Stimulated activated CD8-positive, alpha-beta memory T cell treated with anti-CD3 and anti-CD28 coated beads, Interleukin-4, amount 100 ng/mL, for 4 hours (primary cell): ENCODE results near the gene PRKCZ.
A peak's percentile ranks its signal among the peaks of the same experiment; 100 is the strongest.
"Not testable (repeated sequence)": the region's sequence is repeated elsewhere in the genome, so short reads cannot be mapped to it uniquely, and the experiment has no call there.

Experiments
- DNase-seq, 2 donors: peaks; one replicate each; pipeline ENCODE4 v3.0.0-alpha.2; 2020; ENCODE audit warnings: low read depth in 2 of 2, low spot score in 1 of 2

PRKCZ gene

DNA sequence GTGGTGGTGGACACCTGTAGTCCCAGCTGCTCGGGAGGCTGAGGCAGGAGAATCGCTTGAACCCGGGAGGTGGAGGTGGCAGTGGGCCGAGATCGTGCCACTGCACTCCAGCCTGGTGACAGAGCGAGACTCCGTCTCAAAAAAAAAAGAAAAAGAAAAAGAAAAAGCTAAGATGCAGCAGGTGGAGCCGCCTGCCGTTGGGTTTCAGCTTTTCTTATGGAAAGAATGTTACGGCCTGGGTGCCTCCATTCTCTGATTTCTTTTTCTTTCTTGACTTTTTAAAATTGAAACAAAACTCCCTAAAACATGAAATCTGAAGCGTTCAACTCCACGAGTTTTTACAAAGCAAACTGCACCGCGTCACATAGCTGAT is 64.4 kb downstream of the PRKCZ start:
- DNase-seq = not testable (repeated sequence)

DNA sequence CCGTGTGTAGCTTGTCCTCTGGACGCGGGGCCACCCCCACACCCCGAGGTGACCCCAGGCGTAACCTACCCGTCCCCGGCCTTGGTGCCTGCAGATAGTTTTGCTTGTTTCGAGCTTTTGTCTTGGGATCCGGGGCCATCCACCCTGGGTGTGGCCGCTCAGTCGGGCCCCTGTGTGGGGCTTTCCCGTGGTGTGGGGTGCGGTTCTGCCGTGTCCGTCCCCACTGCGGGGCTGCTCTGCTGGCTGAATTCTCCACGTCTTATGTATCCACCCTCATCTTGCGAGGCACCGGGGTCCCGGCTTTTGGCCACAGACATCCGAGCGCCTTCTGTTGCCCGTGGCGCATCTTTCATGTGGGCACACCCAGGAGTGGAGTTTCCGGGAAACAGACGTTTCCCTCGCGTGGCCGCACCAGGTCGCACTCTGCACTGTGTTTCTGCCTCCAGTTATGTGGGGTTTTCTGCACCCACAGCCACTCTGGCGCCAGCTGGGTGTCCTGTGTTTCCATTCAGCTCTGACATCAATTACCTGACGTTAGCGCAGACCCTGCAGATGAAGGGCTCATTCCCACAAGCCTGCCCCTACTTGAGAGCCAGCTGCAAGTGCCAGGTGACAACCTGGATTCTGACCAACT is 64.9 kb downstream of the PRKCZ start:
- DNase-seq = no peak

DNA sequence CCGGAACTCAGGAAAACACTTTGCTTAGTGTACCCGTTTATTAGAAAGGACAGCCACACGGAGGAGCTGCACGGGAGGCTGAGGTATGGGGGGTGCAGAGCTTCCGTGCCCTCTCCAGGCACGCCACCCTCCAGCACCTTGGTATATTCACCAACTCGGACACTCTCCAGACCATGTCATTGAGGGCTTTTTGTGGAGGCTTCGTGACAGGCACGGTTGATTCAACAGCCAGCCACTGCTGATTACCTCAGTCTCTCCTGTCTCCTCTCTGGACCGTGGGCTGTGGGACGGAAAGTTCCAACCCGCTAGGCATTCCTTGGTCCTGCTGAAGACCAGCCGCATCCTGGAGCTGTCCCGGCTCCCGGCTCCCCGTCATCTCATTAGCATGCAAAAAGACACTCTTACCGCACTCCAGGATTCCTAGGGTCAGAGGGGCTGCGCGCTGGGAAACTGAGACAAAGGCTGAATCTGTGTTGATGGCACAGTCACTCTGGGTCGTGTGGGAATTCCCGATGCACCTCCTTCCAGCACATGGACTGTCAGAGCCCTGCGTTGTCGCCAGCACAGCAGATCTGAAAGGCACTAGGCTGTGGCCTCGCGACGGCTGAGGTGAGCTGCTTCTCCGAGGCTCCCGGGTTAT is 65.6 kb downstream of the PRKCZ start:
- DNase-seq = no peak

- no peak for DNase-seq
These were observed 69.7 kb downstream of the PRKCZ start for GRCh38 chr1:2119886-2120285.

GRCh38 chr1:2121101-2121691 is 71.0 kb downstream of the PRKCZ start:
- no peak for DNase-seq

GRCh38 chr1:2121794-2122193 is 71.6 kb downstream of the PRKCZ start:
- DNase-seq = not testable (repeated sequence)

DNA sequence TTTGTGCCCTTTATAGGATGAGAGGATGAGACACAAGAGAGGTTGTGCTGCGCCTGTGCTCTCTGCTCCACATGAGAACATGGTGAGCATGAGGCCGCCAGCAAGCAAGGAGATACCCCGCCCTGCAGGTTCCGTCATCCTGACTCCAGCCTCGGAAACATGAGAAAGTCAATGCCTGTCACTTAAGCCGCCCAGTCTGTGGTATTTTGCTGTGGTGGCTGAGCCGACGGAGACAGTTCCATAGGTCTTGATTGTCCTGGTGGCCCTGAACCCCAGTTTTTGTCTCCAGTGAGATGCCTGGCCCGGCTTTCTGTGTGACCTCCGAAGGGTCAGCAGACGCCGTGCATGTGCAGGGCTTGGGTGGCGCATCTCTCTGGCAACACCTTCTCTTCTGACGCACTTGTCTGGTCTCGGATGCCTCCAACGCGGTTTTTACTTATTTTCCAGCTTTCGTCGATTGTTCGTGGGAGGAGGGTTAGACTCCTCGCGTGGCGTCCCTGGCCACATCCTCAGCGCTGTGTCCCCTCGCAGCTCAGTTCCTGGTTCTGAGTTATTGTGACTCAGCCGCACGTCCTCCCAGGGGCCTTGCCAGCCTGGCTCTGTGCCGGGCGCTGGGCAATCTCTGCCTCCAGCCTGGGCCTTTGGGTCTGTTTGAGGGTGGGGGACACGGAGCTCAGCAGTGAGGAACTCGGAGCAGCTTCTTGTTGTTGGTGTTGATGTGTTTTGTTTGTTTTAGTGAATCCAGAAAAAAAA is 74.4 kb downstream of the PRKCZ start:
- DNase-seq = no peak

DNA sequence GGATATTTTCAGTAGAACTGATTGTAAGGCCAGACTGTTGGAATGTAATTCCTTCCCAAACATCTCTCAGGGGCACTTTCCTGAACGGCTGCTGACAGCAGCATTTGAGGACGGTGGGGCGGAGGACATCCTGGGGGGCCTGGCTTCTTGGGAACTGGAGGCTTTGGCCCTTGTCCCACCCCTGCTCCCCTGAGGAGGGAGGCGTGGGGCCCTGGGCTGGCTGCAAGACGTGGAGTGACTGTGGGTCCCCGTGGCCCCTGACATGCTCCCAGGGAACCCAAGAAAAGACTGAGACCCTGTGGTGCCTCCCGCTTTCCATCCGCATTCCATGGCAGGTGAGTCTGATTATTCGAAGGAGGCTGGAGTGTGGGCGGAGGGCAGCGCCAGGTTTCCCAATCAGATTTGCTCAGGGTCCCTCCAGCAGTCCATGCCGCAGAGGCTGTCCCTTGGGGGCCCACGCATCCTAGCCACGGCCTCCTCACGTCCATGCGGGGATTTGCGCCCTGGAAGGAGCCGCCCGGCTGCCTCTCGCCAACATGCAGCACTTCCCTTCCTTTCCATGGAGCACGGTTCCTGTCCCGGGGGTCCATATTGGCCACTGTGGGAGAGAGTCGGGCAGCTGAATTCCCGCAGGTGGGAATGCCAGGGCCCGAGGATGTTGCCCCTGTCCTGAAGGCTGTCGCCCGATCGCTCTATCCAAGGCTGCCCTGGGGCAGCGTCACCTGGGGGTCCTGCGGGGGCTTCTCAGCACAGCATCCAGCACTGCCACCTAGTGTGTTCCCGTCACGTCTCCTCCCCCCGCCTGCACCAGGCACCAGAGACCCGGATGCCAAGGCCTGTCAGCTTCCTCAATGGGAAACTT is 75.4 kb downstream of the PRKCZ start:
- no peak for DNase-seq

- no peak for DNase-seq
These were observed 76.3 kb downstream of the PRKCZ start for GRCh38 chr1:2126331-2127186.

- no peak for DNase-seq
These were observed 77.3 kb downstream of the PRKCZ start for GRCh38 chr1:2127187-2128145.

DNA sequence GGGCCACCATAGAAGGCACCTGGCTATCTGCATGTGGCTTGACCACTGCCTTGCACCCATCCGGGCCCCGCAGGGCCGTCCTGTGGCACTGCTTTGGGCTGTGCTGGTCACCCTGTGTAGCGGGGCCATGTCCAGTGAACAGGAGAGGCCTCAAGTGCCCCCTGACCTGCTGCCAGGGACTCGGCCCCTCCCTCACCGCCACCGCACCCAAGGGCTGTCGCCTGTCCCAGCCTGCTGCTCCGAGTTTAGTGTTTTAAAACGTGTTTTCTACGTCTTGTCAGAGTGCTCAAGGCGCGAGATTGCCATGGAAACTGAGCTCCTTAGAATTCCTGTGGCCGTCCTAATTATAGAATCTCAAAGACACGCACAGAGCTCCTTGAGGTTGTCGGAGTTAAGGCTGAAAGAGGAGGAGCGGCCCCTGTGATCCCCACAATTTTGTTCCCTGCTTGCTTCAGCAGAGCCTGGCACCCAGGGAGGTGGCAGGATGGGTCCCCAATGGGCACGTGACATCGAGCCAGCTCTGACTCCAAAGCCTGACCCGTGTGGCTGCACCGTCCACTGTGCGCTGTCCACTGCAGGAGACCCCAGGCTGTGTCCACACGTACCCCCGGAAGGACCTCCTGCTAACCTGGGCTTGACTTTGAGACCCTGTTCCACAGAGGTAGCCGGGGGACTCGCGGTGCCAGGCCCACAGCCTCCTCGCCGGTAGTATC is 78.1 kb downstream of the PRKCZ start:
- DNase-seq = no peak

DNA sequence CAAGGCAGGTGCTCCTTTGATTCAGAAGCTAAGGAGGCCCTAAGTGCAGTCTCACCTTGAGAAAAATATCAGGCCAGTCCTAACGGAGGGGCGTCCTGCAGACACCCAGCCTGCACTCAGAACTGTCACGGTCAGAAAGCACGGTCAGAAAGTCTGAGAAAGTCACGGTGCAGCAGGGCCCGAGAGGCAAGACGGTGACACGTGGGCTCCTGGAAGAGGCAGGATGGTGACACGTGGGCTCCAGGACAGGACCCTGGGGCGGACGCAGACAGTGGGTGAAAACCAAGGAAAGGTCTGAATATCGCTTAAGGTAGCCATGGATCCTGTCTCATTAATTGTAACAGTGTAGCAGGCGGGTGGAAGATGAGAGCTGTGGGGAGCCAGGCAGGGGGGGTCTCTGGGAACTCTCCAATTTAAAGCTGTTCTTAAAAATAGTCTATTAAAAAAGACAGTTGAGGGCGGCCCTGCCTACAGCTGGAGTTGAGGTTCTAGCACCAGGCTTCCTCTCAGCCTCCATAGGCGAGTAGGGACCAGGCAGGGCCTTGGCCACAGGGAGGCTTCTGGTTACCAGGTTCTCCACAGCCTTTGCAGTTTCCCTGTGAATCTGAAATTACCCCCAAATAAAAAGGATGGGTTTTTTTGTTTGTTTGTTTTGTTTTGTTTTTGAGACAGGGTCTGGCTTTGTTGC is 79.2 kb downstream of the PRKCZ start:
- no peak for DNase-seq

- no peak for DNase-seq
These were observed 79.9 kb downstream of the PRKCZ start for GRCh38 chr1:2130156-2130555.

- no peak for DNase-seq
These were observed 80.7 kb downstream of the PRKCZ start for GRCh38 chr1:2130871-2131289.

DNA sequence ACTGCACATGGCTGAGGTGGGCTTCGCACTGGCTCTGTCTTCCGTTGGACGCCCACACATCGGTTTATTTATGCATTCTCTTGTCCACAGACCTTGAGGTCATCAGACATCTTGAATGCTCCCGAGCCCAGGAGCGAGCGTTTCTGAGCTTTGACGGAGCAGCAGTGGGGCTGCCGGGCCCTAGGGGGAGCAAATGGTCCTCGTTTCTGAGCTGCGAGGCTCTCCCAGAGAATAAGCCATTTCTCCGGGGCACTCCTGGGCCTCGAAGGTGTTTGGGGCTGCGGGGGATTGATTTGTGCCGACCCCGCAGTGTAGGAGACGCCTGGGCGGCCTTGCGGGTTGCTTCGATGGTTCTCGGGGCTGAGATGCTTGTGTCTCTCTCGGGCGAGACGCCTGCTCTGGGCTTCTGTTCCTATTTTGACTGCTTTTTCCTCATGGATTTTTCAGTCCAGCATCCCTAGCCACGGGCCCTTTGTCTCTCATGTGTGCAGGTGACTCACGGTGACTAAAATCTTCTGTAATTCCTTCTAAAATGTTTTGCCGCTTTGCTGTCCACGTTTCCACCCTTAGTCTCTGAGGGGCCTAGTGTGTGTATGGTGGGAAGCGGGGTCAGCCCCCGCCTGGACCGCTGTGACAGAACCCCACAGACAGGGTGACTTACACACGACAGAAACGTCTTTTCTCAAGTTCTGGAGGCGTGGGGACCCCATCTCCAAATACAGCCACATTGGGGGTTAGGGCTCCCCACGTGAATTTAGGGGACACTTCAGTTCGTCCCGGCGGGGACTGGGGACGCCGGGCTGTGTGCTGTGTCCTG is 82.2 kb downstream of the PRKCZ start:
- DNase-seq = no peak

DNA sequence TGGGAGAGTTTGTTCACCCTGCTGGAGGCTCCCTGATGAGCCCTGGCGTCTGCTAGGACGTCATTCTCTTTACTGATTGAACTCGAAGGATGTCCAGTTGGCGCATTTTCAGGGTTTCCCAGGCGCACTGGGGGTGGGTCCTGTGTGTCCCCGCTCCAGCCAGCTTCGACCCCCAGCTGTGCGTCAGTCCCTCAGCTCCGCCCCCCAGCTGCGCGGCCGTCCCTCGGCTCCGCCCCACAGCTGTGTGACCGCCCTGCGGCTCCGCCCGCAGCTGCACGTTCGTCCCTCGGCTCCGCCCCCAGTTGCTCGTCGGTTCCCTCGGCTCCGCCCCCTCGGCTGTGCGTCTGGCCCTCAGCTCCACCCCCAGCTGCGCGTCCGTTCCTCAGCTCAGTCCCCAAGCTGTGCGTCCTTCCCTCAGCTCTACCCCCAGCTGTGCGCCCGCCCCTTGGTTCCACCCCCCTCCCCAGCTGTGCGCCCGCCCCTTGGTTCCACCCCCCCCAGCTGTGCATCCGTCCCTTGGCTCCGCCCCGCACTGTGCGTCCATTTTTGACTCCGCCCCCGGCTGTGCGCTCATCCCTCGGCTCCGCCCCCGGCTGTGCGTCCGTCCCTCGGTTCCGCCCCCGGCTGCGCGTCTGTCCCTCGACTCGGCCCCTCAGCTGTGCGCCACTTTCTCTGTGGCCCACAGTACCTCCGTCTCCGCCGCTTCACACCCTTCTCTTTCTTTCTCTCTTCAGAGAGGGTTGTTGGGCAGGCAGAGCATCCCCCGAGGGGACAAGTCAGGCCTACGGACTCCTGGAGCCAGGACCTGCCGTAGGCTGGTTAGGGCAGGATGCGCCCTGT is 83.0 kb downstream of the PRKCZ start:
- DNase-seq = peak; percentile 85 to 88
